ENCODE data around the gene MAGEA9.

GRCh38 chrX:149804102-149804501, 22.4 kb downstream of the MAGEA9 start:
- TF ChIP-seq CTCF (IDR thresholded peaks at IDR 0.05; ENCODE audit: low read length) = no peak
- TF ChIP-seq EZH2 (IDR thresholded peaks at IDR 0.05; ENCODE audit: borderline replicate concordance, low read length) = no peak
